HepG2 (cell line): ENCODE data around the gene C1orf159. TPM values are rescaled to one million over a fixed set of nuclear protein-coding genes. Genes with fewer than 3 reads are reported as not detected.

Source experiments
- ATAC-seq: fragments of 200-7000 bp; cut with Tn5 transposase; 3 replicates; pipeline ENCODE4 v1.9.1; 2020; ENCODE audit warnings: mild to moderate bottlenecking, moderate library complexity
- BruUV-seq: library from RNA; stranded (reverse); fragments of 400-500 nt; replicated peaks from 2 replicates; lab custom pipeline; 2021; lab: Mats Ljungman, UMichigan
- CTCF ChIA-PET: fragments of 300-600 bp; formaldehyde crosslinking; extraction: SDS; loops from one replicate; lab custom pipeline; 2021; ENCODE audit warnings: low total read pairs, inconsistent platforms, low intra/inter-chr PET ratio; lab: Yijun Ruan, JAX
- POLR2A ChIA-PET: fragments of 350-600 bp; sonication (Branson Sonifier 250); formaldehyde crosslinking; loops from one replicate; lab custom pipeline; 2020; ENCODE audit warnings: antibody characterized with exemption, inconsistent platforms; lab: Yijun Ruan, JAX
- DNase-seq: peaks from one replicate; pipeline ENCODE4 v3.0.0-alpha.2; 2015; ENCODE audit warnings: low spot score
- FAIRE-seq: peaks from 3 replicates; lab custom pipeline; 2011; peaks lifted over from hg19 to GRCh38; lab: Jason Lieb, UNC
- H2AFZ ChIP-seq: one replicate; pipeline ENCODE4 v1.6.1; 2011; ENCODE audit warnings: low read length, inconsistent platforms
- H3K27ac ChIP-seq: fragments of 300-600 bp; 3 replicates; pipeline ENCODE4 v1.8.0; 2011; ENCODE audit warnings: mixed run types, mild to moderate bottlenecking, mixed read lengths, low read length, inconsistent platforms; ENCODE audit not compliant: insufficient read depth; ENCODE audit errors: extremely low read length
- H3K27me3 ChIP-seq, 2 experiments: fragments of 200-600 bp in 1 of 2; 2 replicates in 1 of 2; 3 replicates in 1 of 2; pipeline versions ENCODE4 v1.6.0 to v1.8.0; 2011; ENCODE audit warnings: low read length in 2 of 2, mild to moderate bottlenecking in 2 of 2, moderate library complexity in 2 of 2, inconsistent platforms in 1 of 2; ENCODE audit not compliant: insufficient read depth in 2 of 2, control insufficient read depth in 1 of 2
- H3K36me3 ChIP-seq, 2 experiments: fragments of 200-600 bp in 1 of 2; replicated peaks in 1 of 2; 2 replicates in 1 of 2; 3 replicates in 1 of 2; pipeline versions ENCODE4 v1.5.1 to v1.8.0; 2011; ENCODE audit warnings: low read length in 2 of 2, inconsistent platforms in 1 of 2; ENCODE audit not compliant: insufficient read depth in 2 of 2, control insufficient read depth in 1 of 2
- H3K4me1 ChIP-seq: 2 replicates; pipeline ENCODE4 v1.5.1; 2012; ENCODE audit warnings: low read length, inconsistent platforms; ENCODE audit not compliant: insufficient read depth
- H3K4me2 ChIP-seq: 2 replicates; pipeline ENCODE4 v1.6.0; 2011; ENCODE audit warnings: low read depth, low read length, inconsistent platforms
- H3K4me3 ChIP-seq, 3 experiments: fragments of 200-600 bp in 1 of 3; sonication (generic), shearing (Covaris generic) in 1 of 3; replicated peaks in 1 of 3; 2 replicates each; pipeline ENCODE4 v1.5.1; 2011 to 2016; ENCODE audit warnings: low read length in 3 of 3, inconsistent platforms in 2 of 3, low read depth in 2 of 3, mild to moderate bottlenecking in 2 of 3, control low read depth in 1 of 3, mixed read lengths in 1 of 3; ENCODE audit not compliant: insufficient read depth in 1 of 3
- H3K79me2 ChIP-seq: one replicate; pipeline ENCODE4 v1.6.1; 2011; ENCODE audit warnings: low read length, inconsistent platforms; ENCODE audit not compliant: insufficient read depth
- H3K9ac ChIP-seq: 2 replicates; pipeline ENCODE4 v1.6.0; 2011; ENCODE audit warnings: mild to moderate bottlenecking, low read depth, low read length, inconsistent platforms; ENCODE audit not compliant: insufficient read depth
- H3K9me3 ChIP-seq: 2 replicates; pipeline ENCODE4 v1.5.1; 2012; ENCODE audit warnings: mild to moderate bottlenecking, low read length
- H4K20me1 ChIP-seq: 2 replicates; pipeline ENCODE4 v1.6.0; 2011; ENCODE audit warnings: inconsistent platforms, mild to moderate bottlenecking, low read length, moderate library complexity; ENCODE audit not compliant: insufficient read depth
- AKAP8 ChIP-seq: sonication (generic); formaldehyde crosslinking; IDR thresholded peaks from 2 replicates; pipeline ENCODE4 v1.5.1; 2020; ENCODE audit warnings: mild to moderate bottlenecking, missing genetic modification reagents
- ARID3A ChIP-seq: IDR thresholded peaks from 2 replicates; pipeline ENCODE4 v1.6.1; 2012; ENCODE audit warnings: low read depth, low read length, improper control_type of control experiment
- ATF6 ChIP-seq: sonication (generic); formaldehyde crosslinking; conservative IDR thresholded peaks from 2 replicates; pipeline ENCODE4 v1.4.0; 2020; ENCODE audit warnings: missing genetic modification reagents
- KDM1A ChIP-seq: IDR thresholded peaks from 2 replicates; pipeline ENCODE4 v1.6.1; 2016; ENCODE audit warnings: missing compliant biosample characterization
- MYNN ChIP-seq: sonication (generic); formaldehyde crosslinking; IDR thresholded peaks from 2 replicates; pipeline ENCODE4 v1.4.0; 2020; ENCODE audit warnings: mild to moderate bottlenecking, low read depth, missing genetic modification reagents
- NCOA2 ChIP-seq: sonication (generic); formaldehyde crosslinking; IDR thresholded peaks from 2 replicates; pipeline ENCODE4 v1.8.0; 2022; ENCODE audit warnings: inconsistent platforms
- NFATC3 ChIP-seq: sonication (generic); formaldehyde crosslinking; IDR thresholded peaks from 2 replicates; pipeline ENCODE4 v1.5.1; 2020; ENCODE audit warnings: mild to moderate bottlenecking, missing genetic modification reagents
- NR2F2 ChIP-seq: IDR thresholded peaks from 2 replicates; pipeline ENCODE4 v1.6.1; 2012; ENCODE audit warnings: low read depth, inconsistent platforms, borderline replicate concordance
- NRL ChIP-seq: sonication (generic); formaldehyde crosslinking; IDR thresholded peaks from 2 replicates; pipeline ENCODE4 v1.5.0; 2020; ENCODE audit warnings: missing genetic modification reagents, mild to moderate bottlenecking, moderate library complexity, borderline replicate concordance
- RXRB ChIP-seq: IDR thresholded peaks from 2 replicates; pipeline ENCODE4 v1.6.1; 2016; ENCODE audit warnings: borderline replicate concordance, missing genetic modification reagents, missing compliant biosample characterization
- STAG1 ChIP-seq: sonication (generic); formaldehyde crosslinking; IDR thresholded peaks from 2 replicates; pipeline ENCODE4 v1.4.0; 2020; ENCODE audit warnings: missing genetic modification reagents
- TFDP2 ChIP-seq: sonication (generic); formaldehyde crosslinking; IDR thresholded peaks from 2 replicates; pipeline ENCODE4 v1.4.0; 2020; ENCODE audit warnings: missing genetic modification reagents
- ZFP62 ChIP-seq: sonication (generic); formaldehyde crosslinking; IDR thresholded peaks from 2 replicates; pipeline ENCODE4 v1.4.0; 2020; ENCODE audit warnings: missing genetic modification reagents
- ZFP90 ChIP-seq: sonication (generic); formaldehyde crosslinking; IDR thresholded peaks from 2 replicates; pipeline ENCODE4 v1.8.0; 2022; ENCODE audit warnings: missing genetic modification reagents, mild to moderate bottlenecking, inconsistent platforms, borderline replicate concordance
- ZKSCAN1 ChIP-seq: fragments of 150-350 bp; IDR thresholded peaks from 2 replicates; pipeline ENCODE4 v1.6.1; 2014; ENCODE audit warnings: low read length
- ZNF275 ChIP-seq: sonication (generic); formaldehyde crosslinking; IDR thresholded peaks from 2 replicates; pipeline ENCODE4 v1.8.0; 2022; ENCODE audit warnings: missing genetic modification reagents, mild to moderate bottlenecking, inconsistent platforms, borderline replicate concordance
- WGBS: methylation state at CpG from one replicate; pipeline ENCODE4 v1.1.6; 2017; ENCODE audit warnings: low lambda C conversion rate; 5-methylcytosine and 5-hydroxymethylcytosine counted together
- in situ Hi-C: cut with HindIII; loops from 2 replicates; pipeline ENCODE4 v1.10.0; 2017; ENCODE audit warnings: low pct_unique_long_range_greater_than_20kb; ENCODE audit not compliant: extremely low pct_ligation_motif_present
- intact Hi-C: fragments of 100-400 bp; cut with micrococcal nuclease; formaldehyde crosslinking; loops from one replicate; pipeline ENCODE4 v1.10.0; 2022; ENCODE audit not compliant: unreplicated experiment
- polyA plus RNA-seq, 8 experiments: library from polyadenylated mRNA; depleted of rRNA in 3 of 8; stranded (reverse) in 7 of 8; unstranded in 1 of 8; fragments of >200 nt; fragmentation: Illumina TruSeq in 4 of 8; extraction: Trizol in 4 of 8; gene quantifications; 2 replicates each; pipeline versions ENCODE4 v1.2.1 to v1.2.3, GENCODE V29; 2011 to 2016; ENCODE audit warnings: low read depth in 4 of 8, missing spikeins in 1 of 8, mixed read lengths in 1 of 8; ENCODE audit not compliant: insufficient read depth in 1 of 8
- total RNA-seq, 5 experiments: library from RNA; depleted of rRNA; stranded (reverse); fragments of >200 nt; fragmentation: Illumina TruSeq; extraction: Trizol; gene quantifications; 2 replicates each; pipeline ENCODE4 v1.2.3, GENCODE V29; 2016; ENCODE audit warnings: low read depth in 1 of 5

C1orf159 gene
- total and polyA plus RNA-seq, 2 of the 13 experiments (the other 11 are each of a cell fraction or from before 2014, with no cell fraction given): 3.8 to 6.7 TPM

GRCh38 chr1:1121611-1122077 lies 5.8 kb upstream of the C1orf159 start:
- intact Hi-C loops (loop anchor here (5.0 kb wide), 3 partner anchors 111 to 171 kb away; partner anchors contain the start of genes B3GALT6 and SDF4), in situ Hi-C loops (no loop called here)
- WGBS: 17% methylated on average over 2 of the region's 15 CpGs
- Histone ChIP-seq H3K9me3 (no peaks in the 10 kb centered on the region), H4K20me1 (no peaks in the 10 kb centered on the region), H3K4me2 (peak overlapping the region; percentile 91), H3K4me1 (peaks cover 67% of the 10 kb centered on the region), H3K9ac (no peak overlapping the region), H3K36me3 (no peaks in the 10 kb centered on the region), H3K27ac (no peak overlapping the region), H3K79me2 (no peaks in the 10 kb centered on the region), H2AFZ (no peak overlapping the region), H3K27me3 (peaks cover 7 to 37% of the 10 kb centered on the region in 2 experiments; a peak in 4 of 5 replicates), H3K4me3 (peak overlapping the region in 1 of 3 experiments; percentile 72; a peak in 1 of 6 replicates)
- no peak for DNase-seq
- no peak for FAIRE-seq
- ChIA-PET POLR2A (interaction anchor here (1.2 to 4.2 kb wide), 5 partner anchors 46 to 169 kb away, joined by 3 to 93 read pairs (median 7); no protein-coding TSS in a partner anchor), CTCF (interaction anchor here (0.8 to 1.4 kb wide), 4 partner anchors 109 to 170 kb away, joined by 3 to 8 read pairs (median 4); no protein-coding TSS in a partner anchor)
- BruUV-seq: no TSS peak
- TF ChIP-seq MYNN (CRISPR knock-in tag): no peak
- no peak for TF ChIP-seq NRL (CRISPR knock-in tag)
- TF ChIP-seq KDM1A (CRISPR knock-in tag): no peak
- no peak for TF ChIP-seq AKAP8
- TF ChIP-seq NFATC3: no peak
- TF ChIP-seq ARID3A: no peak
- no peak for TF ChIP-seq NCOA2 (CRISPR knock-in tag)
- TF ChIP-seq ZFP62 (CRISPR knock-in tag): no peak
- TF ChIP-seq TFDP2 (CRISPR knock-in tag): no peak
- no peak for TF ChIP-seq ATF6 (CRISPR knock-in tag)
- no peak for TF ChIP-seq ZKSCAN1
- TF ChIP-seq RXRB (CRISPR knock-in tag): no peak
- TF ChIP-seq ZFP90 (CRISPR knock-in tag): no peak
- TF ChIP-seq NR2F2: no peak
- no peak for TF ChIP-seq STAG1 (CRISPR knock-in tag)
- no peak for TF ChIP-seq ZNF275 (CRISPR knock-in tag)
- no peak for ATAC-seq
